HEK293 (cell line): Measurements from ENCODE around the gene UQCRQ.

Experiments
- CTCF ChIP-seq: fragments of 450-650 bp; formaldehyde crosslinking; IDR thresholded peaks from 2 replicates; pipeline ENCODE4 v1.5.1; 2016; ENCODE audit warnings: missing biosample characterization, missing genetic modification characterization
- ZNF423 ChIP-seq: fragments of 450-650 bp; formaldehyde crosslinking; IDR thresholded peaks from 2 replicates; pipeline ENCODE4 v1.5.1; 2016; ENCODE audit warnings: missing biosample characterization, missing genetic modification characterization

- no peak for TF ChIP-seq ZNF423
- TF ChIP-seq CTCF: no peak
Measured at GRCh38 chr5:132832612-132833011, 33.8 kb upstream of the UQCRQ start.
